HL-60/S4 (cell line): Measurements from ENCODE around the gene S100A7.

Experiments
- in situ Hi-C: fragments of 300-500 bp; cut with MboI; formaldehyde crosslinking; loops from 2 replicates; pipeline ENCODE4 v1.14.3; 2022; ENCODE audit warnings: low sequenced_read_pairs

The S100A7 gene

DNA sequence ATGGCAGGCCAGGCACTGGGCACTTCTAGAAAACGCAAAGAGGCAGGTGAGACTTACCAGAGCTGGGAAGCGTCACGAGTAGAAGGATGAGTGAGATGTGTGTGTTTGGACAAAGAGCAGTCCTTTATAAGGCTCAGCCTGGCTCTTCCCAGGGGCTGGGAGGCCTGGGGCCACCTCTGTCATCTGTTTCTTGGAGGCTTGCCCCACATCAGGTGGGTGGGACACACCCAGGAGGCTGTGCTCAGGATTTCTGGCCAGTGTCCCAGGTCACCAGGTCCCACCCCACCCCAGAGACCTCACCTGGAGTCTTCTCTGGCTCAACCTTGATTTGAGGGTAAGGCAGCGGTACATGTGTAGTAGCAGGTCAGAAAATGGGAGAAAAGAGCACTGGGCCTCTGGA is at the start of gene S100A7:
TSS of gene S100A7 (minus strand) at position 101 of the 400 bp plus-strand sequence. CDS start 1,638 bp downstream, outside the sequence.
- in situ Hi-C loops, result no loop called here

DNA sequence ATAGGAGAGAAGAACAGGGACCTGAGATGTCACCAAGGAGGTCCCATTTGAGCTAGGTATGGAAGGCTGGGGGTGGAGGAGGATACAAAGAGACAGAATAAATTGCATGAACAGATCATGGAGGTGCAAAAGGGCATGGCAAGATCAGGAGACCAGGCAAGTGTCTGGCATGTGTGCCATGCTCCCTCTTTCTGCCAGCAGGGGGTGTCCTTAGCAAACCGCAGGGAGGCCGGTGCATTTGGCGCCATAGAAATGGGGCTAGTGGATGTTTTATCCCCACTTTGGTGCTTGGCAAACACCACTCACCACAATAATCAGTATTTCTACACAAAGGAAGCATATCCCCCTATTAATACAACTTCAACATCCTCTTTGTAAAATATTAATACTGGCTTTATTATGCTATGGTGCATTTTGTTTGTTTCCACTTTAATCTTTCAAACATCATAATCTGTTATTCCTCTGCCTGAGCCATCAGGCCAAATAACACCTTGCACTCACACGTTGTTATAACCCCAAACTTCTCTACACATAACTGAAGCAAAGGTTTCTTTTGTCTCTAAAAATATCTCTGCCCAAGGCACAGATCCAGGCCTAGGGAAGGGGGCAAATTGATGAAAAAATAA is 49.4 kb upstream of the S100A7 start:
- in situ Hi-C loops, result loop anchor here (10.0 kb wide), 3 partner anchors 55 to 475 kb away; partner anchors contain the start of genes RAB13 and S100A2

- in situ Hi-C loops, result loop anchor here (10.0 kb wide), 1 partner anchor 226 kb away; no protein-coding TSS in a partner anchor
Measured at GRCh38 chr1:153509036-153509435, 48.6 kb upstream of the S100A7 start.

DNA sequence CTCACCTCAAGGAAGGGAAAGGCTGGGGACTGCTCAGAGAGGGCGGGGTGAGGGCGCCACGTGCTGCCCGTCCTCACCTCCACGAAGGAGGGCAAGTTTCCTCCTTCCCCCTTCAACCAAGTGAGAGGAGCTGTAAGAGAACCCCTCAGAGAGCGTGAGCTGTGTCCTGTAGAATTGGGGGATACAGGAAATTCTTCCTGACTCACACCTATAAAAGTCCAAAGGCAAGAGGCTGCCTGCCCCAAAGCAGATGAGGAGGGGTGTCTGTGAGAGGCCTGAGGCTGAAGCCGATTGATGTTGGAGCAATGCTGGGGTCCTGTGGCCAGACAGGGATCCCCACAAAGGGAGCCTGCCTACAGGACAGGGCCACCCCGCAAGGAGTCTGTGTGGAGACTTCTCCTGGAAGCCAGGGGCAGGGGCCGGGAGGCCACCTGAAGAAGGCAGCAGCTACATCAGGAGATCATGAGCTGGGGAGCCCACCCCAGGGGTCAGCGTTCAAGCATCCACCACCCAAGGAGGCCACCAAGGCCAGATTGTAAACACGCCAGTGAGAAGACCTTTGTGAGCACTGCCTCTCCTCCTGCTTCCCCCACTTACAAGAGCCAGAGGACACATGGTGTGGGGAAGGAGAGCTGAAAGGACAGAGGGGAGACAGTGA is 47.6 kb upstream of the S100A7 start:
- in situ Hi-C loops, result loop anchor here (10.0 kb wide), 1 partner anchor 227 kb away; no protein-coding TSS in a partner anchor

- in situ Hi-C loops, result loop anchor here (10.0 kb wide), 1 partner anchor 228 kb away; no protein-coding TSS in a partner anchor
Measured at GRCh38 chr1:153506831-153507413, 46.5 kb upstream of the S100A7 start.

DNA sequence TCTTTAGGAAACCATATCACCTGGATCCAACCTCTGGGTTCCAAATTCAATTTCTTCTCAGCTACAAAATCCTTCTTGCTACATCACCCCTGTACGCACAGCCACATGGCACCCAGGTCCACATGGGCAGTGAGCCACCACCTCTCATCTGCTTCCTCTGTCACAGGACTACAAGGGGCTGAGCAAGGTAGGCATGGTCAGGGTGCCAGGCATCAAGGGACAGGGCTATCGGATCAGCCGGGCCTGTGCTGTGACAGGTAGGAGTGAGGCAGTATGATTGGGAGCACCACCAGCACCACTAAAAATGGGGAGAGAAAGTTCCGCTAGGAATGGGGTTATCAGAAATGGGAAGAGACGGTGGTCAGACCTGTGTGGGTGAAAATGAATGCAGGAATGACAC is 45.9 kb upstream of the S100A7 start:
- in situ Hi-C loops, result loop anchor here (10.0 kb wide), 1 partner anchor 228 kb away; no protein-coding TSS in a partner anchor

- in situ Hi-C loops, result loop anchor here (10.0 kb wide), 1 partner anchor 229 kb away; no protein-coding TSS in a partner anchor
Measured at GRCh38 chr1:153505576-153505975, 45.1 kb upstream of the S100A7 start.

DNA sequence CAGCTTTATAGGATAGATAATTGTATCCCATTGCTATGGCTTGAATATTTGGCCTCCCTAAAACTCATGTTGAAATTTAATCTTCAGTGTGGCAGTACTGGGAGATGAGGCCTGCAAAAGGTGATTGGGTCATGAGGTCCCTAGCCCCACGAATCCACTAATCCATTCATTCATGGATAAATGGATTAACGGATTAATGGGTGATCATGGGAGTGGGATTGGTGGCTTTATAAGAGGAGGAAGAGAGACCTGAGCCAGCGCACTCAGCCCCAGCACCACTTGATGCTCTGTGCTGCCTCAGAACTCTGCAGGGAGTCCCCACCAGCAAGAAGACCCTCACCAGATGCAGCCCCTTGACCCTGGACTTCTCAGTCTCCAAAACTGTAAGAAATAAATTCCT is 43.3 kb upstream of the S100A7 start:
- in situ Hi-C loops, result loop anchor here (10.0 kb wide), 1 partner anchor 231 kb away; no protein-coding TSS in a partner anchor

DNA sequence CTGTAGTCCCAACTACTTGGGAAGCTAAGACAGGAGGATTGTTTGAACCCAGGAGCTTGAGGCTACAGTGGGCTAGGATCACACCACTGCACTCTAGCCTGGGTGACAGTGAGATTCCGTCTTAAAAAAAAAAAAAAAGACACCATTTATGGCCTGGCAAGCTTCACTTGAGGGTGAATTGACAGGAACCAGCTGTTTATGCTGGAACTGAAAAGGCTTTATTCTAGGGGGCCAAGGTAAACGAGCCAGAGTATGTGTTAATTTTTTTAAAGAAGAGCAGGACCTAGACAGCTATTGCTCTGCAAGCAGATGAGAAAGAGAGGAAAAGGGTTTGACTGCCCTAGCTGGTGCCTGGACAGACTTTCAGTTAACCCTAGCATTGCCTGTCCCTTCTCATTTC is 38.3 kb upstream of the S100A7 start:
- in situ Hi-C loops, result loop anchor here (5.0 kb wide), 1 partner anchor 146 kb away; no protein-coding TSS in a partner anchor

- in situ Hi-C loops, result loop anchor here (5.0 kb wide), 1 partner anchor 143 kb away; no protein-coding TSS in a partner anchor
Measured at GRCh38 chr1:153495536-153495935, 35.1 kb upstream of the S100A7 start.

DNA sequence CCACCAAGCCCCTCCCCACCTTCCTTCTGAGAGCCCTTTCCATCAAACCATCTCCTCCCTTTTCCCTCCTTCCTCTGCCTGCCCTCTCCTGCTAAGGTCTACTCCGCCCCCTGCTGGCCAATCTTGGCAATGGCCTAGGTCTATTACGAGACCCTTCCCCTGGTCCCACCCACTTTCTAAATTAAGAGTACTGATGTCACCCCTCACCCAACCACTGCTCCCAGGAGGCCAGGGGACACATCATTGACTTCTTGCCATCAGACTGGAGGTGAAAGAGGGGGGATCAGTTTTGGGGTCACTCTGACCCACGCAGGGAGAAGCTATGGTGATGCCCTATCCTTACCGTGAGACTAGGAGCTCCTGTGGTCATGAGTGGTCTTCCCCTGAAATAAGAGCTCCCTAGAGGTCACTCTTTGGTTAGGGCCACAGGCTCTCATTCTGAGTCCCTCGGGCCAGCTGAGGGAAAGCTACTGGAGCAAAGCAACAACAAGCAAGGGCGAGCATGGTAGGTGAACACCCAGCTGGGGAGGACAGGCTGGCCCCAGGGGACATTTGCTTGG is 34.6 kb upstream of the S100A7 start:
- in situ Hi-C loops, result loop anchor here (5.0 kb wide), 1 partner anchor 143 kb away; no protein-coding TSS in a partner anchor

DNA sequence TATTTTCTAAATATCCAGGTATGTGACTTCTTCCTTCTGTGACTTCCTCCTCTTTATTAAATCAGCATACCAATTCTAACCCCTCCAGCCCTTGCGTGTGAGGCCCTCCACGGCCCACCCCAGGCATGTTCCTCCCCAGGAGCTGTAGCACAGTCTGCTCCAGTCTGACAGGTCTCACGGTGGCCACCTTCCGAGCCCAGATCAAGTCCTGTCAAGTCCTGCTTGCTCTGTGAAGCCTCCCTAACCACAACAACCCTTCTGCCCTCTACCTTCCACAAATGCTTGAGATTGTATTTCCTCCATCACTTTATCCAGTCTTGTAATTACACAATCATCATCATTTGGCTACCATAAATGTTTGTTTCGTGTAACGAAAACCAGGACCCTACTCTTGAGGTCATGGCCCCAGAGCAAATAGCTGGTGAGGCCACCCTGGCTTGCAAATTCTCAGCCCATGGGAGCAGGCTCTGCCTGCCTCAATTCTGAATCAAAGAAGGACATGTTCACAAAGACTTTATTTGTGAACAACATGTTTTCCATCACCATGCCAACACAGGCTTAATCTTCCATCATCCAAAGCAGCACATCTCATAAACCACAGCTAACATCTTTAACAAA is 33.0 kb upstream of the S100A7 start:
- in situ Hi-C loops, result no loop called here

- in situ Hi-C loops, result no loop called here
Measured at GRCh38 chr1:153490272-153491051, 30.0 kb upstream of the S100A7 start.

GRCh38 chr1:153488731-153489130 is 28.3 kb upstream of the S100A7 start:
- in situ Hi-C loops, result no loop called here

- in situ Hi-C loops, result no loop called here
Measured at GRCh38 chr1:153487707-153488106, 27.3 kb upstream of the S100A7 start.

DNA sequence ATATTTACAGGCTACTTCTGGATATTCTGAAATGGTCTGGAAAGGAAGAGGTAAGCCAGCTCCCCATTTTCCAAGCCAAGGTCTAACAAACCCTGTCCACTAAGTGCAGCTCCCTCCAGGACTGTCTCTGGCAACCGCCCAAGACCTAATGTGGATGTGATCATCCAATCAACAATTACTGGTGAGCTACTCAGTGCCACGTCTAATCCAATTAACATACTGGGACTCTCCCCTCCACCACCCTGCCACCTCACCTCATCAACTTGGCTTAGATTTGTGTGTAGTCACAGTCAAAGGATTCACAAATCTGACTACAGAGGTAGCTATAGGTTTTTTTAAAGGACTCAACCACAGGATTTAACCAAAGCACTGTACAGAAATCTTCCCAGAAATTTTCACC is 25.4 kb upstream of the S100A7 start:
- in situ Hi-C loops, result no loop called here

DNA sequence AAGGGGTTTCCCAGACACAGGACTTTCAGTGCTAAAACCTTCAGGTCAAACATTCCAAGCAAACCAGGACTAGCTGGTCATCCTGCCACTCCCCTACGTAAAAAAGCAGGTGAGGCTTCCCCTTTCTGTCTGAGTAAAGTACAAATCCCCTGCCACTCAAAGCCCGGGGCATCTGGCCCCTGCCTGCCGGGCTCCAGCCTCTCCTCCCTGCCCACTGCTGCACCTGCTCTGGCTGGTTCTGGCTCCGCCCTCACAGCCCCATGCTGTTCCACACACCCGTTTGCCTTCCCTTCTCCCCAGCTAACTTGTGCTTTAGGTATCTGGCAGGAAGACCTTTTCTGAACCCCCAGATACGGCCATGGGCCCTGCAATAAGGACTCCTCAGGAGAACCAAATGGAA is 23.3 kb upstream of the S100A7 start:
- in situ Hi-C loops, result no loop called here

DNA sequence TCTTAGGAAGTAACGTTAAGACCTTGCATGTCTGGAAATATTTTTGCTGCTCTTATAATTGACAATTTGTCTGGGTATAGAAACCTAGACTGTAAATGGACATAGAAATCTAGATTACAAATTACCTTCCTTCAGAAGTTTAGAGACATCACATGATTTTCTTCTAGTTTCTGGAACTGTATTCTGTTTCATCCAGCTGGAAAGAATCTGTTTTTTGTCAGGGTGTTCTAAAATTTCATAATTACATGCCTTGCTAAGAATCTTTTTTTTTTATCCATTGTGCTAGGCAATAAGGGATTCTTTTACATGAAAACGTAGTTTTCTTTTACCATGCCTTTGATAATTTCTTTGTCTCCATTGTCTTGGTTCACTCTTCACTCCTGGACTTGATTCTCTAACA is 20.7 kb upstream of the S100A7 start:
- in situ Hi-C loops, result no loop called here

DNA sequence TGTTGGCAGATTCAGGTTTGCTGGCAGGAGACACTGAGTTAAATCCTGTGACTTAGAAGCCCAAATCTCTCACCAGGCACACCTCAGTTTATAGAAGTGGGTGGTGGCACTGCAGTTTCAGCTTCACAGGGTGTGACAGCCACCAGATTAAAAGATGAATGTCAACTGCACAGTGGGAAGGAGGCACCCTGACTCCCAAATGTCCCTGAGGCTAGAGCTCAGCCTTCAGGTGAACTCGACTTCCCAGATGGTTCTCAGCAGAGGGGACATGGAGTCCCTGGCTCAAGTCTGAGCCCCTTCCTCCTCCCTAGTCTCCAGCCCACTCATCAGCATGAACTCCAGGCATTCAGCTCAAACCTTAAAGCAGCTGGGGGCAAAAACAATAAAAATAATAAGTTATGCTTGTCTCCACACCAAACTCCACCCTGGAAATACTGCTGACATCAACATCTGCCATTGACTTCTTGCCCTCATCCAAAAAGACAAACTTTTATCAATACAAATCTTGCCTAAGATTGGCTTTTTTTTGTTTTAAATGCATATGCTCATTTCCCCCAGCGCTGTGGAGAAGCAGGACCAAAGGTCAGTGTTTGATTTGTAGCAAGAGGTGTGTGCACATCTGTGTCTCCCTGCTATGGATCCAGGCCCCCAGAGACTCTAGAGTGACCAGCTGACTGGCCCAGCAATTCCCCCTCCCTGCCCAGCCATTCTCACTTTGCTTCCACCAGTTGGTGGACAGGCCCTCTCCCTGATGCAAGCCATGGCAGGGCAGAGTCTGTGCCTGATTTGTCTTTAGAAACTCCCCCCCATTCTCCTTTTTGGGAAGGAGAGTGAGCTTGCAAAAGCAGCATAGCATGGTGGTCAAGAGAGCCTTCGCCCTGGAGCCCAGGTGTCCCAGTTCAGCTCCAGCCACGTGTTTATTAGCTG is 18.5 kb upstream of the S100A7 start:
- in situ Hi-C loops, result no loop called here
